Muscle of leg (tissue), 11 donors: ENCODE data around the gene COG2. TPM values are rescaled to one million over a fixed set of nuclear protein-coding genes. Genes with fewer than 3 reads are reported as not detected.
A peak's percentile ranks its signal among the peaks of the same experiment; 100 is the strongest.

Source experiments
- DNase-seq: peaks from one replicate; pipeline ENCODE4 v3.0.0; 2013
- H3K27ac ChIP-seq: one replicate; pipeline ENCODE4 v1.5.1; 2013; ENCODE audit warnings: mild to moderate bottlenecking, low read length, control low read depth
- H3K27me3 ChIP-seq: one replicate; pipeline ENCODE4 v1.6.1; 2013; ENCODE audit warnings: low read length; ENCODE audit not compliant: control insufficient read depth, insufficient read depth
- H3K36me3 ChIP-seq: one replicate; pipeline ENCODE4 v1.6.1; 2013; ENCODE audit warnings: low read length; ENCODE audit not compliant: control insufficient read depth, insufficient read depth
- H3K4me1 ChIP-seq: one replicate; pipeline ENCODE4 v1.6.1; 2013; ENCODE audit warnings: low read length; ENCODE audit not compliant: control insufficient read depth, insufficient read depth
- H3K4me3 ChIP-seq: one replicate; pipeline ENCODE4 v1.5.1; 2013; ENCODE audit warnings: low read length, control low read depth
- H3K9me3 ChIP-seq: replicated peaks from 2 replicates; pipeline ENCODE4 v1.6.1; 2013; ENCODE audit warnings: low read depth, low read length; ENCODE audit not compliant: control insufficient read depth
- WGBS: methylation state at CpG from one replicate; pipeline ENCODE4 v1.1.5; 2013; ENCODE audit warnings: missing lambda C conversion rate; ENCODE audit not compliant: insufficient coverage; 5-methylcytosine and 5-hydroxymethylcytosine counted together
- polyA plus RNA-seq, 8 donors: library from polyadenylated mRNA; unstranded; fragments of 120-200 nt; gene quantifications; one replicate each; pipeline versions ENCODE4 v1.2.1 to v1.2.3, GENCODE V29; 2013; ENCODE audit warnings: inconsistent platforms in 1 of 8, low replicate concordance in 1 of 8; ENCODE audit not compliant: insufficient read length in 8 of 8, insufficient read depth in 1 of 8
- total RNA-seq: library from RNA; stranded (reverse); fragments of 120-200 nt; gene quantifications from one replicate; pipeline ENCODE4 v1.2.4, GENCODE V29; 2013

The COG2 gene
- total and polyA plus RNA-seq, 9 donors = 16.3 to 23.2 (median 20.1) TPM

- no peak for DNase-seq
- H3K27me3 ChIP-seq = no peaks in the 10 kb centered on the region
- WGBS = 77% methylated on average over 2 of the region's 4 CpGs
- no peaks in the 10 kb centered on the region for H3K9me3 ChIP-seq
- no peaks in the 10 kb centered on the region for H3K4me1 ChIP-seq
- H3K27ac ChIP-seq = no peak overlapping the region
- H3K36me3 ChIP-seq = peaks cover 32% of the 10 kb centered on the region
- H3K4me3 ChIP-seq = no peak overlapping the region
Measured at GRCh38 chr1:230661976-230662375, 19.7 kb downstream of the COG2 start.

- Histone ChIP-seq H3K27me3 (no peaks in the 10 kb centered on the region), H3K4me3 (no peak overlapping the region), H3K36me3 (peaks cover 62% of the 10 kb centered on the region), H3K4me1 (no peaks in the 10 kb centered on the region), H3K9me3 (no peaks in the 10 kb centered on the region), H3K27ac (no peak overlapping the region)
- WGBS = 100% methylated on average over 2 of the region's 6 CpGs
- DNase-seq = no peak
Measured at GRCh38 chr1:230668227-230668626, 25.9 kb downstream of the COG2 start.

- Histone ChIP-seq H3K27me3 (no peaks in the 10 kb centered on the region), H3K4me1 (no peaks in the 10 kb centered on the region), H3K36me3 (peaks cover 60% of the 10 kb centered on the region), H3K27ac (no peak overlapping the region), H3K9me3 (no peaks in the 10 kb centered on the region), H3K4me3 (no peak overlapping the region)
- WGBS = 90% methylated on average over 8 of the region's 8 CpGs
- no peak for DNase-seq
Measured at GRCh38 chr1:230669543-230669942, 27.3 kb downstream of the COG2 start.

GRCh38 chr1:230674581-230674980 lies 32.3 kb downstream of the COG2 start:
- H3K9me3 ChIP-seq = no peaks in the 10 kb centered on the region
- no peak overlapping the region for H3K4me3 ChIP-seq
- DNase-seq = no peak
- H3K36me3 ChIP-seq = peaks cover 58% of the 10 kb centered on the region
- WGBS = 93% methylated on average over 2 of the region's 2 CpGs
- no peaks in the 10 kb centered on the region for H3K4me1 ChIP-seq
- no peaks in the 10 kb centered on the region for H3K27me3 ChIP-seq
- H3K27ac ChIP-seq = no peak overlapping the region

GRCh38 chr1:230677200-230677599 lies 34.9 kb downstream of the COG2 start:
- no peaks in the 10 kb centered on the region for H3K27me3 ChIP-seq
- H3K4me3 ChIP-seq = no peak overlapping the region
- no CpG with 5 or more reads among the region's 1 CpG for WGBS
- H3K4me1 ChIP-seq = peaks cover 5% of the 10 kb centered on the region
- H3K36me3 ChIP-seq = peaks cover 49% of the 10 kb centered on the region
- no peak for DNase-seq
- no peak overlapping the region for H3K27ac ChIP-seq
- no peaks in the 10 kb centered on the region for H3K9me3 ChIP-seq

GRCh38 chr1:230679192-230679591 lies 36.9 kb downstream of the COG2 start:
- Histone ChIP-seq H3K9me3 (no peaks in the 10 kb centered on the region), H3K27me3 (no peaks in the 10 kb centered on the region), H3K36me3 (peaks cover 53% of the 10 kb centered on the region), H3K4me1 (peaks cover 10% of the 10 kb centered on the region), H3K27ac (no peak overlapping the region), H3K4me3 (no peak overlapping the region)
- peak; percentile 34 for DNase-seq
- no CpG with 5 or more reads among the region's 3 CpGs for WGBS

- Histone ChIP-seq H3K27ac (no peak overlapping the region), H3K36me3 (peaks cover 54% of the 10 kb centered on the region), H3K27me3 (no peaks in the 10 kb centered on the region), H3K4me1 (peaks cover 10% of the 10 kb centered on the region), H3K9me3 (no peaks in the 10 kb centered on the region), H3K4me3 (no peak overlapping the region)
- no CpG with 5 or more reads among the region's 2 CpGs for WGBS
- DNase-seq = no peak
Measured at GRCh38 chr1:230679825-230680224, 37.5 kb downstream of the COG2 start.

- Histone ChIP-seq H3K27ac (no peak overlapping the region), H3K27me3 (no peaks in the 10 kb centered on the region), H3K9me3 (no peaks in the 10 kb centered on the region), H3K4me1 (peaks cover 10% of the 10 kb centered on the region), H3K4me3 (no peak overlapping the region), H3K36me3 (peaks cover 56% of the 10 kb centered on the region)
- no peak for DNase-seq
- WGBS = 0% methylated on average over 1 of the region's 4 CpGs
Measured at GRCh38 chr1:230680300-230681025, 38.2 kb downstream of the COG2 start.

- H3K36me3 ChIP-seq = peaks cover 53% of the 10 kb centered on the region
- no peak overlapping the region for H3K27ac ChIP-seq
- H3K9me3 ChIP-seq = no peaks in the 10 kb centered on the region
- H3K4me1 ChIP-seq = peaks cover 10% of the 10 kb centered on the region
- H3K27me3 ChIP-seq = no peaks in the 10 kb centered on the region
- DNase-seq = peak; percentile 73
- no peak overlapping the region for H3K4me3 ChIP-seq
- 20% methylated on average over 1 of the region's 2 CpGs for WGBS
Measured at GRCh38 chr1:230681599-230681998, 39.3 kb downstream of the COG2 start.

GRCh38 chr1:230682274-230682673 lies 40.0 kb downstream of the COG2 start:
- H3K4me3 ChIP-seq = no peak overlapping the region
- peak overlapping the region; percentile 31 for H3K27ac ChIP-seq
- H3K36me3 ChIP-seq = peaks cover 59% of the 10 kb centered on the region
- 0% methylated on average over 1 of the region's 3 CpGs for WGBS
- H3K9me3 ChIP-seq = no peaks in the 10 kb centered on the region
- H3K4me1 ChIP-seq = peaks cover 10% of the 10 kb centered on the region
- DNase-seq = peak; percentile 70
- H3K27me3 ChIP-seq = no peaks in the 10 kb centered on the region
